ENCODE data around the gene WDR7. TPM values are rescaled to one million over a fixed set of nuclear protein-coding genes. Genes with fewer than 3 reads are reported as not detected.

The WDR7 gene
- total RNA-seq, 4 donors from 2014 or later, result 22.6 to 39.0 (median 31.2) TPM

DNA sequence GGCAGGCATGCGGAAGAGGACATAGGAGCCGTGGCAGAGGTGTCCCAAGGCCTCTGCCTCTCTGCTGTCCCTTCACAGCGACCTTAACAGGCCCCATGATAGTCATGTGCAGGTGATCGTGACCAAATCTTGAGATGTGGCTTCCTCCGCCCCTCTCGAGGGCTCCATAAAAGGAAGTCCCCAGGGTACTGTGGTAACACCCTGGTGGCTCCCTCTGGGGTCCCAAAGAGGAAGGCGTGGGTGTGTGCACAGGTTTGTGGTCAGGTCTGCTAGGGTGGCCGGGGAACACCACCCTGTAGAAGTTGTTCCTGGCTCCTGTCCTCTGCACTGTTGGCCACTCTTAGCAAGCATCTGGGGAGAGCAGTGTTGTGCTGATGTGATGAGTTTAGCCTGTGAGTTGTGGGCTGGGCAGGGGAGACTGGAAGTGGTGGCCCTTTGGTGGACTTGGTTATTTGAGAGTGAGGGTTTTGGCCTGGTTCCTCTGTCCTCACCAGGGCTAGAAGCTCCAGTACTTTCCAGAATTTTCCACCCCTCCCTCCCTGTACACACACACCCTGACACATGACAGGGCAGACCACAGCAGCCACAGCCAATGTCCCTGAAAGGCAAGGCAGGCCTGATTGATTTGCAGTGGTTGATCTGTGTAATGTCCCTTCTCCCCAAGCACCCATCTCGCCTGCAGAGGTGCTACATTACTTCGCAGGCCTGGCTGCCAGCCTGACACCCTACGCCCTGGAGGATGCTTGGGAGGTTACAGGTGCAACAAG, 426.8 kb downstream of the WDR7 start:
- TF ChIP-seq EP300 (IDR thresholded peaks at IDR 0.05) (no peak), CTCF (IDR thresholded peaks at IDR 0.05) (no peak), POLR2A (IDR thresholded peaks at IDR 0.05) (no peak)
- Histone ChIP-seq H3K27ac (no peak overlapping the region), H3K4me3 (no peak overlapping the region), H3K4me1 (no peaks in the 10 kb centered on the region), H3K27me3 (no peaks in the 10 kb centered on the region), H3K36me3 (no peaks in the 10 kb centered on the region), H3K9me3 (no peaks in the 10 kb centered on the region)
- 69 to 70% methylated on average over 11 of the region's 11 CpGs for WGBS, 2 donors
- DNase-seq (ENCODE audit: low spot score in 2 of 2), result no peak

- H3K4me1 ChIP-seq, result no peaks in the 10 kb centered on the region
- DNase-seq (ENCODE audit: low spot score in 2 of 2), result no peak
- H3K4me3 ChIP-seq, result no peak overlapping the region
- TF ChIP-seq POLR2A (IDR thresholded peaks at IDR 0.05) (no peak), CTCF (IDR thresholded peaks at IDR 0.05) (no peak), EP300 (IDR thresholded peaks at IDR 0.05) (no peak)
- WGBS, 2 donors, result 76 to 77% methylated on average over 9 of the region's 9 CpGs
- no peaks in the 10 kb centered on the region for H3K36me3 ChIP-seq
- no peaks in the 10 kb centered on the region for H3K27me3 ChIP-seq
- H3K9me3 ChIP-seq, result no peaks in the 10 kb centered on the region
- H3K27ac ChIP-seq, result no peak overlapping the region
Observed at GRCh38 chr18:57078614-57079013, 427.5 kb downstream of the WDR7 start.

GRCh38 chr18:57080479-57080878, 429.3 kb downstream of the WDR7 start:
- no peaks in the 10 kb centered on the region for H3K9me3 ChIP-seq
- H3K27ac ChIP-seq, result no peak overlapping the region
- no peaks in the 10 kb centered on the region for H3K27me3 ChIP-seq
- DNase-seq (ENCODE audit: low spot score in 2 of 2), result no peak
- H3K36me3 ChIP-seq, result no peaks in the 10 kb centered on the region
- no peaks in the 10 kb centered on the region for H3K4me1 ChIP-seq
- H3K4me3 ChIP-seq, result no peak overlapping the region
- WGBS, 2 donors, result 79 to 80% methylated on average over 3 of the region's 3 CpGs
- no peak for TF ChIP-seq EP300 (IDR thresholded peaks at IDR 0.05)
- no peak for TF ChIP-seq CTCF (IDR thresholded peaks at IDR 0.05)
- TF ChIP-seq POLR2A (IDR thresholded peaks at IDR 0.05), result no peak

- TF ChIP-seq EP300 (IDR thresholded peaks at IDR 0.05), result no peak
- no peak for TF ChIP-seq POLR2A (IDR thresholded peaks at IDR 0.05)
- TF ChIP-seq CTCF (IDR thresholded peaks at IDR 0.05), result no peak
- no peaks in the 10 kb centered on the region for H3K36me3 ChIP-seq
- H3K4me3 ChIP-seq, result no peak overlapping the region
- no peaks in the 10 kb centered on the region for H3K9me3 ChIP-seq
- H3K27ac ChIP-seq, result no peak overlapping the region
- 83 to 86% methylated on average over 10 of the region's 10 CpGs for WGBS, 2 donors
- H3K4me1 ChIP-seq, result no peaks in the 10 kb centered on the region
- no peaks in the 10 kb centered on the region for H3K27me3 ChIP-seq
- no peak for DNase-seq (ENCODE audit: low spot score in 2 of 2)
Observed at GRCh38 chr18:57081899-57082298, 430.7 kb downstream of the WDR7 start.

- Histone ChIP-seq H3K9me3 (no peaks in the 10 kb centered on the region), H3K36me3 (no peaks in the 10 kb centered on the region), H3K4me3 (no peak overlapping the region), H3K27ac (no peak overlapping the region), H3K27me3 (no peaks in the 10 kb centered on the region), H3K4me1 (no peaks in the 10 kb centered on the region)
- 89 to 91% methylated on average over 2 of the region's 2 CpGs for whole genome bisulfite sequencing, 2 donors
- DNase-seq (ENCODE audit: low spot score in 2 of 2), result no peak
- TF ChIP-seq CTCF (IDR thresholded peaks at IDR 0.05) (no peak), EP300 (IDR thresholded peaks at IDR 0.05) (no peak), POLR2A (IDR thresholded peaks at IDR 0.05) (no peak)
Observed at GRCh38 chr18:57083485-57083884, 432.3 kb downstream of the WDR7 start.
